HCT116 (cell line): ENCODE data around the gene FBXW2. TPM values are rescaled to one million over a fixed set of nuclear protein-coding genes. Genes with fewer than 3 reads are reported as not detected.

Experiments
- ATAC-seq: fragments of 200-7000 bp; cut with Tn5 transposase; 2 replicates; pipeline ENCODE4 v1.9.1; 2020; ENCODE audit warnings: mild to moderate bottlenecking, moderate library complexity
- BruUV-seq: library from RNA; stranded (reverse); fragments of 400-500 nt; replicated peaks from 2 replicates; lab custom pipeline; 2021; lab: Mats Ljungman, UMichigan
- CTCF ChIA-PET: fragments of 300-600 bp; sonication (Branson Sonifier 250); formaldehyde crosslinking; loops from one replicate; lab custom pipeline; 2021; ENCODE audit warnings: antibody characterized with exemption; lab: Charles Lee
- POLR2A ChIA-PET: fragments of 300-600, 350-600 bp; sonication (Branson Sonifier 250); formaldehyde crosslinking; loops from one replicate; lab custom pipeline; 2021; ENCODE audit warnings: antibody characterized with exemption; lab: Charles Lee
- RAD21 ChIA-PET, 2 experiments: fragments of 300-600 bp; sonication (Branson Sonifier 250); formaldehyde crosslinking; loops; one replicate each; lab custom pipeline; 2023; ENCODE audit warnings: low total read pairs in 2 of 2; ENCODE audit not compliant: uncharacterized antibody in 2 of 2, unreplicated experiment in 2 of 2, low non-redundant PET in 1 of 2; lab: Charles Lee
- DNase-seq: peaks from one replicate; pipeline ENCODE4 v3.0.0-alpha.2; 2010; ENCODE audit warnings: low read depth, low spot score
- H2AFZ ChIP-seq: fragments of 200-600 bp; shearing (Covaris generic), sonication (generic); 2 replicates; pipeline ENCODE4 v1.6.1; 2017; ENCODE audit warnings: low read depth, mixed run types, mixed read lengths, antibody characterized with exemption, low read length; ENCODE audit not compliant: poor library complexity, severe bottlenecking
- H3K27ac ChIP-seq: 2 replicates; pipeline ENCODE4 v1.5.1; 2012; ENCODE audit warnings: low read depth, low read length
- H3K27me3 ChIP-seq: fragments of 200-600 bp; sonication (generic); 2 replicates; pipeline ENCODE4 v1.6.1; 2016; ENCODE audit warnings: mixed run types, low read length, mixed read lengths; ENCODE audit not compliant: insufficient read depth
- H3K36me3 ChIP-seq, 2 experiments: fragments of 200-500 bp in 1 of 2; fragments of 200-600 bp in 1 of 2; sonication (Bioruptor generic) in 1 of 2; sonication (generic) in 1 of 2; 2 replicates each; pipeline versions ENCODE4 v1.5.1 to v1.6.1; 2014 to 2016; ENCODE audit warnings: low read length in 2 of 2, inconsistent platforms in 1 of 2, mixed read lengths in 1 of 2, mixed run types in 1 of 2; ENCODE audit not compliant: insufficient read depth in 2 of 2, control insufficient read depth in 1 of 2
- H3K4me1 ChIP-seq, 2 experiments: fragments of 200-600 bp in 1 of 2; sonication (generic) in 1 of 2; 2 replicates each; pipeline versions ENCODE4 v1.5.1 to v1.6.1; 2012 to 2017; ENCODE audit warnings: low read length in 2 of 2, inconsistent platforms in 1 of 2, mild to moderate bottlenecking in 1 of 2, mixed read lengths in 1 of 2, mixed run types in 1 of 2, moderate library complexity in 1 of 2; ENCODE audit not compliant: insufficient read depth in 2 of 2, control insufficient read depth in 1 of 2
- H3K4me2 ChIP-seq: fragments of 200-600 bp; sonication (generic); 2 replicates; pipeline ENCODE4 v1.6.1; 2017; ENCODE audit warnings: mixed run types, low read length, mixed read lengths
- H3K4me3 ChIP-seq, 2 experiments: fragments of 200-600 bp in 1 of 2; sonication (generic) in 1 of 2; replicated peaks in 1 of 2; 2 replicates each; pipeline ENCODE4 v1.5.1; 2011 to 2016; ENCODE audit warnings: low read length in 2 of 2, control low read depth in 1 of 2, low read depth in 1 of 2, mild to moderate bottlenecking in 1 of 2, mixed read lengths in 1 of 2, mixed run types in 1 of 2
- H3K79me2 ChIP-seq: fragments of 200-600 bp; sonication (generic); 2 replicates; pipeline ENCODE4 v1.6.1; 2017; ENCODE audit warnings: mild to moderate bottlenecking, mixed run types, low read length, moderate library complexity, mixed read lengths; ENCODE audit not compliant: insufficient read depth
- H3K9ac ChIP-seq: fragments of 200-600 bp; sonication (generic); 2 replicates; pipeline ENCODE4 v1.6.1; 2016; ENCODE audit warnings: low read length, mixed read lengths
- H3K9me2 ChIP-seq: fragments of 200-600 bp; sonication (generic), shearing (Covaris generic); 2 replicates; pipeline ENCODE4 v1.6.1; 2017; ENCODE audit warnings: mixed run types, mild to moderate bottlenecking, moderate library complexity; ENCODE audit not compliant: insufficient read depth
- H3K9me3 ChIP-seq, 2 experiments: fragments of 200-500 bp in 1 of 2; fragments of 200-600 bp in 1 of 2; sonication (Bioruptor generic) in 1 of 2; sonication (generic) in 1 of 2; 2 replicates each; pipeline ENCODE4 v1.6.1; 2014 to 2017; ENCODE audit warnings: low read length in 2 of 2, mixed read lengths in 2 of 2, inconsistent platforms in 1 of 2, low read depth in 1 of 2, mild to moderate bottlenecking in 1 of 2, mixed run types in 1 of 2, moderate library complexity in 1 of 2; ENCODE audit not compliant: control insufficient read depth in 1 of 2, insufficient read depth in 1 of 2
- H4K20me1 ChIP-seq: fragments of 200-600 bp; sonication (generic), shearing (Covaris generic); 2 replicates; pipeline ENCODE4 v1.6.1; 2017; ENCODE audit warnings: mixed run types, mild to moderate bottlenecking, moderate library complexity; ENCODE audit not compliant: insufficient read depth
- CEBPB ChIP-seq: IDR thresholded peaks from 2 replicates; pipeline ENCODE4 v1.6.1; 2012; ENCODE audit warnings: low read depth
- EGR1 ChIP-seq: IDR thresholded peaks from 2 replicates; pipeline ENCODE4 v1.6.1; 2012; ENCODE audit warnings: low read depth
- POLR2A ChIP-seq: IDR thresholded peaks from 2 replicates; pipeline ENCODE4 v1.7.0; 2011; ENCODE audit warnings: borderline replicate concordance; ENCODE audit not compliant: insufficient read depth, insufficient read length; ENCODE audit errors: extremely low read depth
- POLR2AphosphoS5 ChIP-seq: IDR thresholded peaks from 2 replicates; pipeline ENCODE4 v1.6.1; 2011; ENCODE audit warnings: mild to moderate bottlenecking, low read depth, low read length, moderate library complexity
- SIN3A ChIP-seq: IDR thresholded peaks from 2 replicates; pipeline ENCODE4 v1.6.1; 2012; ENCODE audit warnings: low read depth
- SP1 ChIP-seq: IDR thresholded peaks from 2 replicates; pipeline ENCODE4 v1.6.1; 2012; ENCODE audit warnings: low read depth
- TCF7L2 ChIP-seq: IDR thresholded peaks from 2 replicates; pipeline ENCODE4 v1.7.0; 2011; ENCODE audit warnings: borderline replicate concordance, inconsistent platforms; ENCODE audit not compliant: insufficient read depth, insufficient read length; ENCODE audit errors: extremely low read depth
- YY1 ChIP-seq: IDR thresholded peaks from 2 replicates; pipeline ENCODE4 v1.6.1; 2011; ENCODE audit warnings: low read length, low read depth, moderate library complexity, mild to moderate bottlenecking; ENCODE audit not compliant: insufficient replicate concordance; ENCODE audit errors: extremely low read depth
- ZFX ChIP-seq: fragments of 450-650 bp; IDR thresholded peaks from 2 replicates; pipeline ENCODE4 v1.6.1; 2017
- ZNF274 ChIP-seq: fragments of 200-500 bp; sonication (Bioruptor generic); IDR thresholded peaks from 2 replicates; pipeline ENCODE4 v1.6.1; 2014; ENCODE audit warnings: mild to moderate bottlenecking, low read depth, low read length, inconsistent platforms
- intact Hi-C: fragments of 100-400 bp; cut with micrococcal nuclease; formaldehyde crosslinking; loops from 2 replicates; pipeline ENCODE4 v1.10.0; 2022
- total RNA-seq: library from RNA; stranded (reverse); gene quantifications from one replicate; pipeline ENCODE4 v1.2.1, GENCODE V29; 2021; ENCODE audit not compliant: unreplicated experiment
- TF ChIP-seq, protein P1 (sequence below): IDR thresholded peaks from 2 replicates; pipeline ENCODE4 v1.6.1; 2012

Gene FBXW2
- total RNA-seq, 1 experiment from 2014 or later = 59.6 TPM

DNA sequence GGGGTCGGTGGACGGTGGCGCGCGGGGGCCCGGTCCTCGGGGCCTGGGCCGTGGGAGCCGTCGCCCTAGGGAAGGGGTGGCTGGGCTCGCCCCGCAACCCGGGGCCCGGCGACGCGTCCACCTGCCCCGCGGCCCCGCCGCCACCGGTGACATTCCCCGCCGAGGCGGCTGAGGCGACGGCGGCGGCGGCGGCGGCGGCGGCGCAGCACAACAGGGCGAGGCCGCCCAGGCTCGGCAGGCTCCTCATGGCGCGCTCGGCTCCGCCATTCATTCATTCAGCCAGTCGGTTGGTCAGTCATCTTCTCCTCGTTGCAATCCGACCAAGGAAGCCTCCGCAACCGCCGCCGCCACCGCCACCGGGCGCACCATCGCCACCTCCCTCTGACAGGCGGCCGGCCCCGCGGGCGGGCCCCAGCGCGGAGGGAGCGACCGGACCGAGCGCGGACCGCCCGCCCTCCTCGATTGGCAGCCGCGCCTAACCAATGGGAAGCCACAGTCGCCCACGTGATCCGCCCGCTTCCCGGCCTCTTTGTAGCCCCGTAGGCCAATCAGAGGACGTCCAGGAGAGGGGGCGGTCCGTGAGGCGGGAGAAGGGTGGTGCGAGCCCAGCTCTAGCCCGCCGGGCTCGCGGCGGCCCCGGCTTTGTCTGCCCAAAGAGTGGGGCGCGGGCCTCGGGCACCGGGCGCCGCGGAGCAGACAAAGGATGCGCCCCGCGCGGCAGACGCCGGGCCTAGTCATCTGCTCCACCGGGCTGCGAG lies 78.9 kb downstream of the FBXW2 start, which contains the start of gene MEGF9:
Gene MEGF9, minus strand, starts transcription at position 383 of the 758 bp plus-strand sequence. Its CDS starts 112 bp downstream, at position 271.
- CTCF ChIA-PET = interaction anchor here (1.2 kb wide), 1 partner anchor 94 kb away, joined by 3 read pairs; no protein-coding TSS in a partner anchor
- Histone ChIP-seq H3K9me2 (no peaks in the 10 kb centered on the region), H3K9me3 (no peaks in the 10 kb centered on the region), H4K20me1 (no peaks in the 10 kb centered on the region), H3K4me2 (peak within 1 kb of the TSS; percentile 95), H3K9ac (peak within 1 kb of the TSS; percentile 73), H2AFZ (peak within 1 kb of the TSS; percentile 55), H3K27me3 (no peaks in the 10 kb centered on the region), H3K79me2 (peaks cover 4% of the 10 kb centered on the region), H3K4me3 (peak within 1 kb of the TSS; percentile 62 to 73), H3K27ac (peak within 1 kb of the TSS; percentile 55; the same call in 1 of the 2 replicates), H3K4me1 (peaks cover 19 to 50% of the 10 kb centered on the region in 2 experiments), H3K36me3 (no peaks in the 10 kb centered on the region)
- BruUV-seq = no TSS peak
- peak; percentile 55 for TF ChIP-seq POLR2A
- TF ChIP-seq EGR1 = peak; percentile 82
- no peak for TF ChIP-seq CEBPB
- TF ChIP-seq ZNF274 = no peak
- TF ChIP-seq SP1 = peak; percentile 97
- peak; percentile 81 for TF ChIP-seq POLR2AphosphoS5
- peak; percentile 72 for TF ChIP-seq SIN3A
- TF ChIP-seq TCF7L2 = peak; percentile 74
- TF ChIP-seq ZFX = peak; percentile 39; the same call in 1 of the 2 replicates
- TF ChIP-seq, protein P1, sequence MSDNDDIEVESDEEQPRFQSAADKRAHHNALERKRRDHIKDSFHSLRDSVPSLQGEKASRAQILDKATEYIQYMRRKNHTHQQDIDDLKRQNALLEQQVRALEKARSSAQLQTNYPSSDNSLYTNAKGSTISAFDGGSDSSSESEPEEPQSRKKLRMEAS = peak; percentile 65; the same call in 1 of the 2 replicates
- TF ChIP-seq YY1 = peak; percentile 38
- RAD21 ChIA-PET = no interaction called here
- peak; percentile 90 for DNase-seq
- intact Hi-C loops = no loop called here
- POLR2A ChIA-PET = no interaction called here
- peak; percentile 94 for ATAC-seq
